GM12801 (cell line): ENCODE measurements around the gene NINJ2.

Experiments
- TF ChIP-seq, protein P1 (sequence below): IDR thresholded peaks from one replicate; pipeline ENCODE4 v1.5.1; 2011; ENCODE audit warnings: control low read depth; ENCODE audit not compliant: insufficient read length; ENCODE audit errors: extremely low read depth

Gene NINJ2

DNA sequence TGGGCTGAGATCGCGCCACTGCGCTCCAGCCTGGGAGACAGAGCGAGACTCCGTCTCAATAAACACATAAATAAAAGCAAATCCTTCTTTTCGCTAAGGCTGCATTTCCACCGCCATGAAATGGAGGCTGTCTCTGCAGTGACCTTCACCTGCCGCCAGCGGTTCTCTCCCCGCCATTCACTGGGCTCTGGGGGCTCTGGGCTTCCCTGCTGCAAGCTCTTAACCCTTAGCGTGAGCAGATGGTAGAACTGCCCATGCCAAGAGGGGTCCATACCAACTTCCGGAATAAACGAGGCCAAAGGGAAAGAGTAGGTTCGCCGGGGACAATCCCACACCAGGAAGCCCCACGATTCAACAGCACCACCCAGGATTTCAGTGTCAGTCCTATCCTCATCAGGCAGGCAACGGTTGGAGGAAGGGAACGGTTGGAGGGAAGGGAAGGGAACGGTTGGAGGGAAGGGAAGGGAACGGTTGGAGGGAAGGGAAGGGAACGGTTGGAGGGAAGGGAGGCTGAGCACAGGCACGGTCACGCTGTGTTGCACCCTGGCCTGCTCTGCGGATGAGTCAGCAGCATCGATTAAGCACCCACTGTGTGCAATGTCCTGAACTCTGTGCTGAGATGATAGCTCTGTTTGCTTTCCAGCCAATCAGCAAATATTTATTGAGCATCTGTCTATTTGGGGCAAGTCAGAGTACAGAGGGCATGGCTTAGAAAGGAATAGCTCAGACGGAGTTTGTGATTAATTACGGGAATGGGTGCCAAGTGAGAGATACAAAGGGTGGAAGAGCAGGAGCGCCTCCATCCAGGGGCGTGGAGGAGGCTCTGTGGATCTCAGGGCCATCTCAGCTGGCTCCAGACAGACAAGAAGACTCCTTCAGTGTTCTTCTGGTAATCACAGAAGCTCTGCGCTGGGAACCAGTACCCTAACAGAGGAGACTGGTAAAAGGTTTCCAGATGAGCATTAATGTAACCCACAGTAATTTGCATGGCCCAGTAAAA lies 77.9 kb downstream of the NINJ2 start:
- TF ChIP-seq, protein P1, sequence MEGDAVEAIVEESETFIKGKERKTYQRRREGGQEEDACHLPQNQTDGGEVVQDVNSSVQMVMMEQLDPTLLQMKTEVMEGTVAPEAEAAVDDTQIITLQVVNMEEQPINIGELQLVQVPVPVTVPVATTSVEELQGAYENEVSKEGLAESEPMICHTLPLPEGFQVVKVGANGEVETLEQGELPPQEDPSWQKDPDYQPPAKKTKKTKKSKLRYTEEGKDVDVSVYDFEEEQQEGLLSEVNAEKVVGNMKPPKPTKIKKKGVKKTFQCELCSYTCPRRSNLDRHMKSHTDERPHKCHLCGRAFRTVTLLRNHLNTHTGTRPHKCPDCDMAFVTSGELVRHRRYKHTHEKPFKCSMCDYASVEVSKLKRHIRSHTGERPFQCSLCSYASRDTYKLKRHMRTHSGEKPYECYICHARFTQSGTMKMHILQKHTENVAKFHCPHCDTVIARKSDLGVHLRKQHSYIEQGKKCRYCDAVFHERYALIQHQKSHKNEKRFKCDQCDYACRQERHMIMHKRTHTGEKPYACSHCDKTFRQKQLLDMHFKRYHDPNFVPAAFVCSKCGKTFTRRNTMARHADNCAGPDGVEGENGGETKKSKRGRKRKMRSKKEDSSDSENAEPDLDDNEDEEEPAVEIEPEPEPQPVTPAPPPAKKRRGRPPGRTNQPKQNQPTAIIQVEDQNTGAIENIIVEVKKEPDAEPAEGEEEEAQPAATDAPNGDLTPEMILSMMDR: no peak

DNA sequence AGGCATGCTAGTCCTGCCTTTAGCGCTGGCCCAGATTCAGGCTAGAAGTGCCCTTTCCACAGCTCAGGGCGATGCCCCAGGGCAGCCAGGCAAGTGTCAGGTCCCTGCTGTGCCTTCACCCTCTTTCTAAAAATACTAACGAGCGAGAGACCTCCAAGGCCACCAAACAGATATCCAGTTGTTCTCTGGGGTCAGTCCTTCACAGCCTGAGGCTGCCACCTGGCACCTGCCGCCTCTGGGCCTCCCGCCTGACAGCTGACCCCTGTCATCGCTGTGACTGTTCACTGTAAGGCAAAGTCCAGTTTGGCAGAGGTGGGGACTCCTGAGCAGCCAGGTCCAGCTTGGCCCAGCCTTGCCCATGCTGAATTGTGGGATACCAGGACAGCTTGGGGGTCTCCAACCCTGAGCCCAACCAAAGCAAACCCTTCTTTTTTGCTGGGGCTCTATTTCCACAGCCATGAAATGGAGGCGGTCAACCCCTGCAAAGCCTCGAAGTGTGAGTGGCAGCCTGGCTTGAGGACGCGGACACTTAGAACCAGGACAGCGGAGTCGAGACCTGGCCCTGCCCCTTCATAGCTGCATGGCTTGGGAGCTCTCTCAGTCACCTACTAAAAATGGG lies 79.9 kb downstream of the NINJ2 start:
- TF ChIP-seq, protein P1: no peak

DNA sequence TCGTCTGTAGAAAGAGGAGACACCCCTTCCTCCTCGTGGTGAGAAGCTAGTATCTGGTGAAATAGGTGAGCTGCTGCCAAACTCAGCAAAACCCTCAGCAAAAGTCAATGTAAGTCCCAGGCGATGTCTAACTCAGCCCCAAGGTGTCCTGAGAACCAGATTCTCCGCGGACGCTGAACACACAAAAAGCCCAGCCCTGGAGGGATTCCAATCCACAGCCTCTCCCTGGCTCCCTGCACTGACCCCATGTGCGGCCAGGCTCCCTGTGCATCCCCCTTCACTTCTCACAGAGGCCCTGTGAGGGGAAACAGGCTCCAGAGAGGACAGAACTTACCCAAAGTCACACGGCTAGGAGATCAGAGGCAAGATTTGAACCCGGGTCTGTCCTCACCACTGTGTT lies 81.5 kb downstream of the NINJ2 start:
- TF ChIP-seq, protein P1: no peak

DNA sequence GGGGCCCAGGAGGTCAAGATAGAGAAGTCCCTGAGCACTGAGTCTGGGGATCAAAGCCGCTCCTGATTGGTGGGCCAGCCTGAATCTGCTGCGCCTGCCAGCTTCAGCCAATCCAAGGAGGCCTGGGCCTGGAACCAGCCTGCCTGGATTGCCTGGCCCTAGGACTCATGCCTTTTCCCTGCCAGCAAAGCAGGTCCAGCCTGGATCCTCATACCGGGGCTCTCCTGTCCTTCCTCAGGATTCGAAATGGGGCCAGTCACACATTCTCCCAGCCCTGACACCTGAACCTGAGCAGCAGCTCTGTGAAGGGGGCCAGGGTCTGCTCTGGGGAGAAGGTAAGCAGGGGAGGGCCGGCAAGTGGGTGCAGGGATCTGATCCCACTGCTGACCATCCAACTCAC lies 81.9 kb downstream of the NINJ2 start:
- TF ChIP-seq, protein P1: no peak

DNA sequence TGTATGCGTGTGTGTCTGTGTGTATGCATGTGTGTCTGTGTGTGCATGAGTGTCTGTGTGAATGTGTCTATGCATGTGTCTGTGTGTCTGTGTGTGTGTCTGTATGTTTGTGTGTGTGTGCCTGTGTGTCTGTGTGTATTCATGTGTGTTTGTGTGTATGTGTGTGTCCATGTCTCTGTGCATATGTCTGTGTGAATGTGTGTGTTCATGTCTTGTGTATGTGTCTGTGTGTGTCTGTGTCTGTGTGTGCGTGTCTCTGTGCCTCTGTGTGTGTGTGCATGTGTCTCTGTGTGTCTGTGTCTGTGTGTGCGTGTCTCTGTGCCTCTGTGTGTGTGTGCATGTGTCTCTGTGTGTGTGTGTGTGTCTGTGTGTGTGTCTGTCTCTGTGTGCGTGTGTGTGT lies 82.4 kb downstream of the NINJ2 start:
- TF ChIP-seq, protein P1: no peak

DNA sequence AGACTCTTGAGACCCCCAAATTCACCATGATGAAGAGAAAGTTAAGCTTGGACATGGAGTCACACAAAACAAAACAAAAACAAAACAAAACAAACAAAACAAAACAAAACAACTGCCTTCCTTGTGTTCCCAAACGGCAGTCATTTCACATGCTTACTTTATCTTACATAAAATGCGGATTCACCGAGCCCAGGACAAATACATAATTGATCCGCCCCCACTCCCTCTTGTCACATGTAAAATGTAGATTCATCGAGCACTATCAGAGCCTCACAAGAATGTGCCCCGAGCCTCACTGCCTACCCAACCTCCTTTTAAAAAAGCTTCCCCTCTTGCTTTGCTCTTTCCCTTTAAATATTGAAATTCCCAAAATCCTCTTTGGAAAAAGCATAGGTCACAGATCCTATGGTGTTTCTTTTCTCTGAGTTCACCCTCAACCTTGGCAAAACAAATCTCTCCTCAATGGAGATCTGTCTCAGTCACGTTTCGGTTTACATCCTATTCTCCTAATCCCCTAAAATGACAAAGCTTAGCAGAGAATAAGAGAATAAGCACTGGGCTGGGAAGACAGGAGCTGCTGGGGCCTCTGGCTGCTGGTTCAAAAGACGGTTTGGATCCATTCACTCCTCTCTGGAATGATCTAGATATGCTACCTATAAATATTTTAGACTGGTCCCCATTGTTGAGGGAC lies 83.7 kb downstream of the NINJ2 start:
- TF ChIP-seq, protein P1: no peak
